ENCODE measurements around the gene CROCC2. TPM values are rescaled to one million over a fixed set of nuclear protein-coding genes. Genes with fewer than 3 reads are reported as not detected.
"Not testable (repeated sequence)": the region's sequence is repeated elsewhere in the genome, so short reads cannot be mapped to it uniquely, and the experiment has no call there.

Gene CROCC2
- polyA plus RNA-seq, 2 of the 4 experiments (the other 2 are of a cell fraction): not detected

- TF ChIP-seq CBX2 (IDR thresholded peaks at IDR 0.05; ENCODE audit: borderline replicate concordance, low read depth) (no peak), TFCP2L1 (CRISPR knock-in tag; IDR thresholded peaks at IDR 0.05) (no peak), JUNB (IDR thresholded peaks at IDR 0.05) (no peak)
Observed at GRCh38 chr2:240972201-240972600, 66.1 kb downstream of the CROCC2 start (continued).

GRCh38 chr2:240972636-240973521 lies 66.7 kb downstream of the CROCC2 start:
- H3K9me3 ChIP-seq: no peaks in the 10 kb centered on the region
- H3K4me2 ChIP-seq: no peak overlapping the region
- H3K27ac ChIP-seq: no peak overlapping the region
- H3K4me3 ChIP-seq: no peak overlapping the region
- TF ChIP-seq EP300 (IDR thresholded peaks at IDR 0.05) (no peak), ZC3H11A (IDR thresholded peaks at IDR 0.05) (no peak), FOSL2 (IDR thresholded peaks at IDR 0.05) (no peak), FOSL2 (CRISPR knock-in tag; IDR thresholded peaks at IDR 0.05) (no peak), CBX2 (IDR thresholded peaks at IDR 0.05; ENCODE audit: borderline replicate concordance, low read depth) (no peak), BCL3 (IDR thresholded peaks at IDR 0.05) (no peak), HOXA7 (CRISPR knock-in tag; IDR thresholded peaks at IDR 0.05) (no peak), ESRRA (IDR thresholded peaks at IDR 0.05; ENCODE audit: borderline replicate concordance, low read length) (no peak), KDM1A (IDR thresholded peaks at IDR 0.05; ENCODE audit: low read depth) (no peak), FOXS1 (CRISPR knock-in tag; IDR thresholded peaks at IDR 0.05) (no peak), JUNB (IDR thresholded peaks at IDR 0.05) (no peak)
- ATAC-seq (no peak), FAIRE-seq (no peak), DNase-seq (ENCODE audit: low read depth in 1 of 2, low spot score in 1 of 2) (no peak)
- POLR2A ChIA-PET: no interaction called here
- CTCF ChIA-PET: interaction anchor here (0.9 to 1.9 kb wide), 5 partner anchors 11 to 121 kb away, joined by 3 to 10 read pairs (median 4); no protein-coding TSS in a partner anchor
- 47% methylated on average over 12 of the region's 17 CpGs for WGBS (ENCODE audit: missing lambda C conversion rate)
- no peaks in the 10 kb centered on the region for H3K4me1 ChIP-seq

GRCh38 chr2:240974771-240975572 lies 68.8 kb downstream of the CROCC2 start:
- 49% methylated on average over 10 of the region's 10 CpGs for WGBS (ENCODE audit: missing lambda C conversion rate)
- ATAC-seq (peak in 1 of 2 experiments; percentile 19; a peak in 1 of 6 replicates), FAIRE-seq (no peak), DNase-seq (ENCODE audit: low read depth in 1 of 2, low spot score in 1 of 2) (no peak)
- H3K4me2 ChIP-seq: no peak overlapping the region
- no peaks in the 10 kb centered on the region for H3K9me3 ChIP-seq
- ChIA-PET CTCF (no interaction called here), POLR2A (interaction anchor here (0.6 kb wide), 1 partner anchor 10 kb away, joined by 3 read pairs; no protein-coding TSS in a partner anchor)
- no peaks in the 10 kb centered on the region for H3K4me1 ChIP-seq
- no peak overlapping the region for H3K27ac ChIP-seq
- TF ChIP-seq HOXA7 (CRISPR knock-in tag; IDR thresholded peaks at IDR 0.05) (no peak), MYC (IDR thresholded peaks at IDR 0.05; ENCODE audit: borderline replicate concordance, low read length) (no peak), BHLHE40 (IDR thresholded peaks at IDR 0.05; ENCODE audit: low read depth, low read length) (no peak), SMC3 (IDR thresholded peaks at IDR 0.05) (no peak), FOXS1 (CRISPR knock-in tag; IDR thresholded peaks at IDR 0.05) (no peak), KDM5A (IDR thresholded peaks at IDR 0.05) (no peak), CBX2 (IDR thresholded peaks at IDR 0.05; ENCODE audit: borderline replicate concordance, low read depth) (no peak)
- H3K4me3 ChIP-seq: no peak overlapping the region

GRCh38 chr2:240975903-240976302 lies 69.8 kb downstream of the CROCC2 start:
- ATAC-seq; CTCF ChIA-PET; H3K9me3 ChIP-seq; H3K27ac ChIP-seq; H3K4me3 ChIP-seq; FAIRE-seq; H3K4me1 ChIP-seq; H3K4me2 ChIP-seq; DNase-seq (ENCODE audit: low read depth in 1 of 2, low spot score in 1 of 2); POLR2A ChIA-PET: not testable (repeated sequence)
- 0% methylated on average over 1 of the region's 4 CpGs for WGBS (ENCODE audit: missing lambda C conversion rate)
